HT-29 (cell line): ENCODE measurements around the gene RAB4B. TPM values are rescaled to one million over a fixed set of nuclear protein-coding genes. Genes with fewer than 3 reads are reported as not detected.
"Not testable (repeated sequence)": the region's sequence is repeated elsewhere in the genome, so short reads cannot be mapped to it uniquely, and the experiment has no call there.

Experiments used
- DNase-seq: peaks from one replicate; pipeline ENCODE4 v3.0.0-alpha.2; 2015; ENCODE audit warnings: low spot score
- total RNA-seq: library from RNA; depleted of rRNA; stranded (reverse); fragments of >200 nt; shearing (Covaris generic); gene quantifications from 2 replicates; pipeline ENCODE4 v1.2.3, GENCODE V29; 2014

Gene RAB4B
- total RNA-seq, 1 experiment from 2014 or later: 51.3 TPM

- DNase-seq: peak; percentile 100
Measured at GRCh38 chr19:40750874-40751537, 27.0 kb upstream of the RAB4B start, which contains the start of gene SNRPA. Gene SNRPA (plus strand): TSS chr19:40751203. CDS start chr19:40751409, 206 bp downstream.

- no peak for DNase-seq
Measured at GRCh38 chr19:40752257-40752781, 25.7 kb upstream of the RAB4B start.

GRCh38 chr19:40754611-40755247 lies 23.3 kb upstream of the RAB4B start:
- DNase-seq: peak; percentile 82

- no peak for DNase-seq
Measured at GRCh38 chr19:40755248-40755624, 22.8 kb upstream of the RAB4B start.

- DNase-seq: no peak
Measured at GRCh38 chr19:40755791-40756190, 22.3 kb upstream of the RAB4B start.

- no peak for DNase-seq
Measured at GRCh38 chr19:40756502-40757110, 21.4 kb upstream of the RAB4B start.

- no peak for DNase-seq
Measured at GRCh38 chr19:40758491-40758890, 19.6 kb upstream of the RAB4B start.

GRCh38 chr19:40759352-40759751 lies 18.7 kb upstream of the RAB4B start:
- no peak for DNase-seq

GRCh38 chr19:40762754-40763470 lies 15.1 kb upstream of the RAB4B start:
- DNase-seq: no peak

- DNase-seq: no peak
Measured at GRCh38 chr19:40763526-40763925, 14.5 kb upstream of the RAB4B start.

GRCh38 chr19:40763963-40764362 lies 14.1 kb upstream of the RAB4B start:
- no peak for DNase-seq

GRCh38 chr19:40766385-40766784 lies 11.7 kb upstream of the RAB4B start:
- not testable (repeated sequence) for DNase-seq

GRCh38 chr19:40768869-40769268 lies 9.2 kb upstream of the RAB4B start:
- DNase-seq: no peak

- peak; percentile 58 for DNase-seq
Measured at GRCh38 chr19:40771101-40771862, 6.8 kb upstream of the RAB4B start.

GRCh38 chr19:40774916-40775631 lies 3.0 kb upstream of the RAB4B start, which contains the start of gene MIA:
Gene MIA (plus strand): TSS chr19:40775521. CDS start chr19:40775543, 22 bp downstream.
- DNase-seq: peak; percentile 81

GRCh38 chr19:40775632-40776022 lies 2.4 kb upstream of the RAB4B start:
- DNase-seq: no peak

GRCh38 chr19:40776364-40776763 lies 1.7 kb upstream of the RAB4B start:
- no peak for DNase-seq

GRCh38 chr19:40776932-40777644 lies 959 bp upstream of the RAB4B start:
- peak; percentile 100 for DNase-seq

GRCh38 chr19:40777645-40777936 lies 456 bp upstream of the RAB4B start:
- no peak for DNase-seq

- DNase-seq: no peak
Measured at GRCh38 chr19:40778706-40779284, 748 bp downstream of the RAB4B start.
